HepG2 (cell line): ENCODE results near the gene AFAP1. TPM values are rescaled to one million over a fixed set of nuclear protein-coding genes. Genes with fewer than 3 reads are reported as not detected.
A peak's percentile ranks its signal among the peaks of the same experiment; 100 is the strongest.

Source experiments
- ATAC-seq: fragments of 200-7000 bp; cut with Tn5 transposase; 3 replicates; pipeline ENCODE4 v1.9.1; 2020; ENCODE audit warnings: mild to moderate bottlenecking, moderate library complexity
- BruUV-seq: library from RNA; stranded (reverse); fragments of 400-500 nt; replicated peaks from 2 replicates; lab custom pipeline; 2021; lab: Mats Ljungman, UMichigan
- CTCF ChIA-PET: fragments of 300-600 bp; formaldehyde crosslinking; extraction: SDS; loops from one replicate; lab custom pipeline; 2021; ENCODE audit warnings: low total read pairs, inconsistent platforms, low intra/inter-chr PET ratio; lab: Yijun Ruan, JAX
- POLR2A ChIA-PET: fragments of 350-600 bp; sonication (Branson Sonifier 250); formaldehyde crosslinking; loops from one replicate; lab custom pipeline; 2020; ENCODE audit warnings: antibody characterized with exemption, inconsistent platforms; lab: Yijun Ruan, JAX
- DNase-seq: peaks from one replicate; pipeline ENCODE4 v3.0.0-alpha.2; 2015; ENCODE audit warnings: low spot score
- FAIRE-seq: peaks from 3 replicates; lab custom pipeline; 2011; peaks lifted over from hg19 to GRCh38; lab: Jason Lieb, UNC
- H2AFZ ChIP-seq: one replicate; pipeline ENCODE4 v1.6.1; 2011; ENCODE audit warnings: low read length, inconsistent platforms
- H3K27ac ChIP-seq: fragments of 300-600 bp; 3 replicates; pipeline ENCODE4 v1.8.0; 2011; ENCODE audit warnings: mixed run types, mild to moderate bottlenecking, mixed read lengths, low read length, inconsistent platforms; ENCODE audit not compliant: insufficient read depth; ENCODE audit errors: extremely low read length
- H3K27me3 ChIP-seq, 2 experiments: fragments of 200-600 bp in 1 of 2; 2 replicates in 1 of 2; 3 replicates in 1 of 2; pipeline versions ENCODE4 v1.6.0 to v1.8.0; 2011; ENCODE audit warnings: low read length in 2 of 2, mild to moderate bottlenecking in 2 of 2, moderate library complexity in 2 of 2, inconsistent platforms in 1 of 2; ENCODE audit not compliant: insufficient read depth in 2 of 2, control insufficient read depth in 1 of 2
- H3K36me3 ChIP-seq, 2 experiments: fragments of 200-600 bp in 1 of 2; replicated peaks in 1 of 2; 2 replicates in 1 of 2; 3 replicates in 1 of 2; pipeline versions ENCODE4 v1.5.1 to v1.8.0; 2011; ENCODE audit warnings: low read length in 2 of 2, inconsistent platforms in 1 of 2; ENCODE audit not compliant: insufficient read depth in 2 of 2, control insufficient read depth in 1 of 2
- H3K4me1 ChIP-seq: 2 replicates; pipeline ENCODE4 v1.5.1; 2012; ENCODE audit warnings: low read length, inconsistent platforms; ENCODE audit not compliant: insufficient read depth
- H3K4me2 ChIP-seq: 2 replicates; pipeline ENCODE4 v1.6.0; 2011; ENCODE audit warnings: low read depth, low read length, inconsistent platforms
- H3K4me3 ChIP-seq, 3 experiments: fragments of 200-600 bp in 1 of 3; sonication (generic), shearing (Covaris generic) in 1 of 3; replicated peaks in 1 of 3; 2 replicates each; pipeline ENCODE4 v1.5.1; 2011 to 2016; ENCODE audit warnings: low read length in 3 of 3, inconsistent platforms in 2 of 3, low read depth in 2 of 3, mild to moderate bottlenecking in 2 of 3, control low read depth in 1 of 3, mixed read lengths in 1 of 3; ENCODE audit not compliant: insufficient read depth in 1 of 3
- H3K79me2 ChIP-seq: one replicate; pipeline ENCODE4 v1.6.1; 2011; ENCODE audit warnings: low read length, inconsistent platforms; ENCODE audit not compliant: insufficient read depth
- H3K9ac ChIP-seq: 2 replicates; pipeline ENCODE4 v1.6.0; 2011; ENCODE audit warnings: mild to moderate bottlenecking, low read depth, low read length, inconsistent platforms; ENCODE audit not compliant: insufficient read depth
- H3K9me3 ChIP-seq: 2 replicates; pipeline ENCODE4 v1.5.1; 2012; ENCODE audit warnings: mild to moderate bottlenecking, low read length
- H4K20me1 ChIP-seq: 2 replicates; pipeline ENCODE4 v1.6.0; 2011; ENCODE audit warnings: inconsistent platforms, mild to moderate bottlenecking, low read length, moderate library complexity; ENCODE audit not compliant: insufficient read depth
- AGO1 ChIP-seq: fragments of 200-400 bp; formaldehyde crosslinking; IDR thresholded peaks from 2 replicates; pipeline ENCODE4 v1.6.1; 2017; ENCODE audit warnings: mild to moderate bottlenecking, low read depth, low read length, moderate library complexity; ENCODE audit not compliant: poor library complexity, severe bottlenecking
- ELF1 ChIP-seq: sonication (generic); formaldehyde crosslinking; IDR thresholded peaks from 2 replicates; pipeline ENCODE4 v1.4.0; 2020; ENCODE audit warnings: missing genetic modification reagents
- EP300 ChIP-seq, 3 experiments: sonication (generic) in 1 of 3; formaldehyde crosslinking in 1 of 3; IDR thresholded peaks; 2 replicates each; pipeline versions ENCODE4 v1.5.1 to v1.6.1; 2011 to 2020; ENCODE audit warnings: low read depth in 2 of 3, low read length in 2 of 3, borderline replicate concordance in 1 of 3, improper control_type of control experiment in 1 of 3, mild to moderate bottlenecking in 1 of 3, missing genetic modification reagents in 1 of 3, moderate library complexity in 1 of 3
- FOXP1 ChIP-seq, 2 experiments: fragments of 450-650 bp in 1 of 2; IDR thresholded peaks; 2 replicates each; pipeline ENCODE4 v1.6.1; 2017 to 2018; ENCODE audit warnings: antibody characterized with exemption in 1 of 2
- HOXA5 ChIP-seq: sonication (generic); formaldehyde crosslinking; IDR thresholded peaks from 2 replicates; pipeline ENCODE4 v1.4.0; 2020; ENCODE audit warnings: missing genetic modification reagents
- LCORL ChIP-seq, 2 experiments: fragments of 450-650 bp in 1 of 2; sonication (generic) in 1 of 2; formaldehyde crosslinking in 1 of 2; IDR thresholded peaks; 2 replicates each; pipeline versions ENCODE4 v1.5.0 to v1.6.1; 2017 to 2020; ENCODE audit warnings: antibody characterized with exemption in 1 of 2, missing genetic modification reagents in 1 of 2
- ONECUT2 ChIP-seq: sonication (generic); formaldehyde crosslinking; IDR thresholded peaks from 2 replicates; pipeline ENCODE4 v1.4.0; 2020; ENCODE audit warnings: missing genetic modification reagents
- PCBP2 ChIP-seq: fragments of 200-400 bp; formaldehyde crosslinking; optimal IDR thresholded peaks from 2 replicates; pipeline ENCODE3; 2018; ENCODE audit warnings: low read length, low read depth; ENCODE audit not compliant: poor library complexity, severe bottlenecking
- RARG ChIP-seq: sonication (generic); formaldehyde crosslinking; IDR thresholded peaks from 2 replicates; pipeline ENCODE4 v1.4.0; 2020; ENCODE audit warnings: low read depth, mild to moderate bottlenecking, missing genetic modification reagents
- SRSF4 ChIP-seq: fragments of 200-400 bp; formaldehyde crosslinking; IDR thresholded peaks from one replicate; pipeline ENCODE4 v1.6.1; 2018; ENCODE audit warnings: mild to moderate bottlenecking, low read depth, low read length, moderate library complexity; ENCODE audit not compliant: poor library complexity, severe bottlenecking
- STAG1 ChIP-seq: sonication (generic); formaldehyde crosslinking; IDR thresholded peaks from 2 replicates; pipeline ENCODE4 v1.4.0; 2020; ENCODE audit warnings: missing genetic modification reagents
- TSC22D2 ChIP-seq: sonication (generic); formaldehyde crosslinking; IDR thresholded peaks from 2 replicates; pipeline ENCODE4 v1.5.1; 2020; ENCODE audit warnings: missing genetic modification reagents, mild to moderate bottlenecking, borderline replicate concordance
- ZMYM2 ChIP-seq: sonication (generic); formaldehyde crosslinking; IDR thresholded peaks from 2 replicates; pipeline ENCODE4 v1.8.0; 2022; ENCODE audit warnings: mild to moderate bottlenecking, missing genetic modification reagents
- ZMYM4 ChIP-seq: sonication (generic); formaldehyde crosslinking; IDR thresholded peaks from 2 replicates; pipeline ENCODE4 v1.8.1; 2023; ENCODE audit warnings: mild to moderate bottlenecking, missing genetic modification reagents
- ZNF556 ChIP-seq: sonication (generic); formaldehyde crosslinking; IDR thresholded peaks from 2 replicates; pipeline ENCODE4 v1.4.0; 2020; ENCODE audit warnings: mild to moderate bottlenecking, missing genetic modification reagents, borderline replicate concordance
- WGBS: methylation state at CpG from one replicate; pipeline ENCODE4 v1.1.6; 2017; ENCODE audit warnings: low lambda C conversion rate; 5-methylcytosine and 5-hydroxymethylcytosine counted together
- in situ Hi-C: cut with HindIII; loops from 2 replicates; pipeline ENCODE4 v1.10.0; 2017; ENCODE audit warnings: low pct_unique_long_range_greater_than_20kb; ENCODE audit not compliant: extremely low pct_ligation_motif_present
- intact Hi-C: fragments of 100-400 bp; cut with micrococcal nuclease; formaldehyde crosslinking; loops from one replicate; pipeline ENCODE4 v1.10.0; 2022; ENCODE audit not compliant: unreplicated experiment
- polyA plus RNA-seq, 8 experiments: library from polyadenylated mRNA; depleted of rRNA in 3 of 8; stranded (reverse) in 7 of 8; unstranded in 1 of 8; fragments of >200 nt; fragmentation: Illumina TruSeq in 4 of 8; extraction: Trizol in 4 of 8; gene quantifications; 2 replicates each; pipeline versions ENCODE4 v1.2.1 to v1.2.3, GENCODE V29; 2011 to 2016; ENCODE audit warnings: low read depth in 4 of 8, missing spikeins in 1 of 8, mixed read lengths in 1 of 8; ENCODE audit not compliant: insufficient read depth in 1 of 8
- total RNA-seq, 5 experiments: library from RNA; depleted of rRNA; stranded (reverse); fragments of >200 nt; fragmentation: Illumina TruSeq; extraction: Trizol; gene quantifications; 2 replicates each; pipeline ENCODE4 v1.2.3, GENCODE V29; 2016; ENCODE audit warnings: low read depth in 1 of 5
- TF ChIP-seq, protein P1 (sequence below): sonication (generic); formaldehyde crosslinking; IDR thresholded peaks from 2 replicates; pipeline ENCODE4 v1.4.0; 2020; ENCODE audit warnings: mild to moderate bottlenecking, low read depth, missing genetic modification reagents
- TF ChIP-seq, protein P2 (sequence below): sonication (generic); formaldehyde crosslinking; IDR thresholded peaks from 2 replicates; pipeline ENCODE4 v1.5.1; 2020; ENCODE audit warnings: mild to moderate bottlenecking, missing genetic modification reagents, borderline replicate concordance
- TF ChIP-seq, protein P3 (sequence below): sonication (generic); formaldehyde crosslinking; conservative IDR thresholded peaks from 2 replicates; pipeline ENCODE4 v1.8.1; 2023; ENCODE audit warnings: missing genetic modification reagents

Gene AFAP1
- total and polyA plus RNA-seq, 2 of the 13 experiments (the other 11 are each of a cell fraction or from before 2014, with no cell fraction given) = 2.5 TPM

DNA sequence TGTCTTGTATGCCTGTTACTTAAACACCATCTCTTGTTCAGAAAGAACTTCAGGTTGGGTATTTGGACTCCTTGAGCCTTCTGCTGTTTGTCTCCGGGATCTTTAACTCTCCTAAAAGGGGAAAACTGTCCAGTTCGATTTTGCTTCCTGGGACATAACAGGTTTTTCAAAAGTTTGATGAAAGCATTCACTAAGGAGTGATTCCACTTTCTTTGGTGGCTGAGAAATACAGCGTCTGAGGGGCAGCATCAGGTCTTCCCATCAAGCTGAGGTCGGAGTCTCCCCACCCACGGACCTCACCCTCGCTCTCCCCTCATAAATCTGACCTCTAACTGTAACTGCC lies 1.4 kb downstream of the AFAP1 start:
- Histone ChIP-seq H4K20me1 (no peaks in the 10 kb centered on the region), H3K36me3 (no peaks in the 10 kb centered on the region; a peak in 1 of 5 replicates), H3K4me2 (peak overlapping the region; percentile 89), H3K9ac (peak overlapping the region; percentile 78; the same call in 1 of the 2 replicates), H3K4me1 (peaks cover 52% of the 10 kb centered on the region), H3K9me3 (no peaks in the 10 kb centered on the region), H3K79me2 (no peaks in the 10 kb centered on the region), H3K27me3 (no peaks in the 10 kb centered on the region), H3K27ac (no peak overlapping the region), H3K4me3 (peak overlapping the region; percentile 63 to 85 (median 83); a peak in 5 of 6 replicates), H2AFZ (no peak overlapping the region)
- DNase-seq (no peak), ATAC-seq (no peak), FAIRE-seq (no peak)
- ChIA-PET CTCF (no interaction called here), POLR2A (interaction anchor here (1.0 to 1.1 kb wide), 2 partner anchors 132 to 133 kb away, joined by 3 read pairs; no protein-coding TSS in a partner anchor)
- TF ChIP-seq EP300 (IDR thresholded peaks at IDR 0.05; ENCODE audit: low read depth in 2 of 2, low read length in 2 of 2) (no peak), EP300 (CRISPR knock-in tag; IDR thresholded peaks at IDR 0.05; ENCODE audit: borderline replicate concordance) (no peak), AGO1 (no peak), ZMYM2 (CRISPR knock-in tag) (no peak), ZMYM4 (CRISPR knock-in tag) (no peak), FOXP1 (IDR thresholded peaks at IDR 0.05) (no peak), FOXP1 (CRISPR knock-in tag; IDR thresholded peaks at IDR 0.05) (no peak), LCORL (IDR thresholded peaks at IDR 0.05) (no peak), LCORL (CRISPR knock-in tag; IDR thresholded peaks at IDR 0.05) (no peak), ZNF556 (CRISPR knock-in tag) (no peak), ELF1 (CRISPR knock-in tag) (no peak), SRSF4 (no peak), ONECUT2 (CRISPR knock-in tag) (no peak), PCBP2 (no peak), TSC22D2 (CRISPR knock-in tag) (no peak), RARG (no peak), HOXA5 (CRISPR knock-in tag) (no peak), STAG1 (CRISPR knock-in tag) (no peak)
- TF ChIP-seq, protein P1, sequence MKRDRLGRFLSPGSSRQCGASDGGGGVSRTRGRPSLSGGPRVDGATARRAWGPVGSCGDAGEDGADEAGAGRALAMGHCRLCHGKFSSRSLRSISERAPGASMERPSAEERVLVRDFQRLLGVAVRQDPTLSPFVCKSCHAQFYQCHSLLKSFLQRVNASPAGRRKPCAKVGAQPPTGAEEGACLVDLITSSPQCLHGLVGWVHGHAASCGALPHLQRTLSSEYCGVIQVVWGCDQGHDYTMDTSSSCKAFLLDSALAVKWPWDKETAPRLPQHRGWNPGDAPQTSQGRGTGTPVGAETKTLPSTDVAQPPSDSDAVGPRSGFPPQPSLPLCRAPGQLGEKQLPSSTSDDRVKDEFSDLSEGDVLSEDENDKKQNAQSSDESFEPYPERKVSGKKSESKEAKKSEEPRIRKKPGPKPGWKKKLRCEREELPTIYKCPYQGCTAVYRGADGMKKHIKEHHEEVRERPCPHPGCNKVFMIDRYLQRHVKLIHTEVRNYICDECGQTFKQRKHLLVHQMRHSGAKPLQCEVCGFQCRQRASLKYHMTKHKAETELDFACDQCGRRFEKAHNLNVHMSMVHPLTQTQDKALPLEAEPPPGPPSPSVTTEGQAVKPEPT (CRISPR knock-in tag) = no peak
- TF ChIP-seq, protein P2, sequence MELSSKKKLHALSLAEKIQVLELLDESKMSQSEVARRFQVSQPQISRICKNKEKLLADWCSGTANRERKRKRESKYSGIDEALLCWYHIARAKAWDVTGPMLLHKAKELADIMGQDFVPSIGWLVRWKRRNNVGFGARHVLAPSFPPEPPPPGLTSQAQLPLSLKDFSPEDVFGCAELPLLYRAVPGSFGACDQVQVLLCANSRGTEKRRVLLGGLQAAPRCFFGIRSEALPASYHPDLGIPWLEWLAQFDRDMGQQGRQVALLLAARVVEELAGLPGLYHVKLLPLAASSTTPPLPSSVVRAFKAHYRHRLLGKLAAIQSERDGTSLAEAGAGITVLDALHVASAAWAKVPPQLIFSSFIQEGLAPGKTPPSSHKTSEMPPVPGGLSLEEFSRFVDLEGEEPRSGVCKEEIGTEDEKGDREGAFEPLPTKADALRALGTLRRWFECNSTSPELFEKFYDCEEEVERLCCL = no peak
- TF ChIP-seq, protein P3, sequence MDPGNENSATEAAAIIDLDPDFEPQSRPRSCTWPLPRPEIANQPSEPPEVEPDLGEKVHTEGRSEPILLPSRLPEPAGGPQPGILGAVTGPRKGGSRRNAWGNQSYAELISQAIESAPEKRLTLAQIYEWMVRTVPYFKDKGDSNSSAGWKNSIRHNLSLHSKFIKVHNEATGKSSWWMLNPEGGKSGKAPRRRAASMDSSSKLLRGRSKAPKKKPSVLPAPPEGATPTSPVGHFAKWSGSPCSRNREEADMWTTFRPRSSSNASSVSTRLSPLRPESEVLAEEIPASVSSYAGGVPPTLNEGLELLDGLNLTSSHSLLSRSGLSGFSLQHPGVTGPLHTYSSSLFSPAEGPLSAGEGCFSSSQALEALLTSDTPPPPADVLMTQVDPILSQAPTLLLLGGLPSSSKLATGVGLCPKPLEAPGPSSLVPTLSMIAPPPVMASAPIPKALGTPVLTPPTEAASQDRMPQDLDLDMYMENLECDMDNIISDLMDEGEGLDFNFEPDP (CRISPR knock-in tag) = no peak
- BruUV-seq = TSS peak; percentile 61
- 55% methylated on average over 6 of the region's 6 CpGs for WGBS
- in situ Hi-C loops (no loop called here), intact Hi-C loops (no loop called here)
